Right forelimb (tissue), 1 donor: Measurements from ENCODE around the gene TTC34.
"Not testable (repeated sequence)": the region's sequence is repeated elsewhere in the genome, so short reads cannot be mapped to it uniquely, and the experiment has no call there.

Experiments used
- DNase-seq: peaks from one replicate; pipeline ENCODE4 v3.0.0-alpha.2; 2018

TTC34 gene

GRCh38 chr1:2754597-2754996 lies 46.9 kb downstream of the TTC34 start:
- DNase-seq: not testable (repeated sequence)

GRCh38 chr1:2752503-2752902 lies 49.0 kb downstream of the TTC34 start:
- DNase-seq: peak; percentile 1

- peak; percentile 33 for DNase-seq
These were observed 49.6 kb downstream of the TTC34 start for GRCh38 chr1:2751866-2752265.

- peak; percentile 4 for DNase-seq
These were observed 50.4 kb downstream of the TTC34 start for GRCh38 chr1:2750766-2751730.

GRCh38 chr1:2750041-2750680 lies 51.3 kb downstream of the TTC34 start:
- DNase-seq: peak; percentile 7

- not testable (repeated sequence) for DNase-seq
These were observed 52.9 kb downstream of the TTC34 start for GRCh38 chr1:2748626-2749025.

GRCh38 chr1:2694796-2695195 lies 106.7 kb downstream of the TTC34 start:
- not testable (repeated sequence) for DNase-seq

GRCh38 chr1:2690180-2690579 lies 111.3 kb downstream of the TTC34 start:
- DNase-seq: not testable (repeated sequence)

GRCh38 chr1:2688336-2688665 lies 113.2 kb downstream of the TTC34 start:
- not testable (repeated sequence) for DNase-seq

- peak; percentile 18 for DNase-seq
These were observed 113.7 kb downstream of the TTC34 start for GRCh38 chr1:2687638-2688335.

GRCh38 chr1:2687174-2687591 lies 114.3 kb downstream of the TTC34 start:
- DNase-seq: peak; percentile 27

- not testable (repeated sequence) for DNase-seq
These were observed 115.2 kb downstream of the TTC34 start for GRCh38 chr1:2686091-2686863.

- not testable (repeated sequence) for DNase-seq
These were observed 115.8 kb downstream of the TTC34 start for GRCh38 chr1:2685671-2686070.

GRCh38 chr1:2684878-2685277 lies 116.6 kb downstream of the TTC34 start:
- peak; percentile 22 for DNase-seq

GRCh38 chr1:2684000-2684399 lies 117.5 kb downstream of the TTC34 start:
- peak; percentile 62 for DNase-seq

GRCh38 chr1:2683321-2683741 lies 118.2 kb downstream of the TTC34 start:
- peak; percentile 27 for DNase-seq

GRCh38 chr1:2682879-2683278 lies 118.6 kb downstream of the TTC34 start:
- not testable (repeated sequence) for DNase-seq

- DNase-seq: not testable (repeated sequence)
These were observed 124.8 kb downstream of the TTC34 start for GRCh38 chr1:2676726-2677125.

GRCh38 chr1:2671656-2672055 lies 129.8 kb downstream of the TTC34 start:
- DNase-seq: not testable (repeated sequence)

- not testable (repeated sequence) for DNase-seq
These were observed 141.7 kb downstream of the TTC34 start for GRCh38 chr1:2659806-2660205.

GRCh38 chr1:2657909-2658308 lies 143.6 kb downstream of the TTC34 start:
- not testable (repeated sequence) for DNase-seq

- not testable (repeated sequence) for DNase-seq
These were observed 144.4 kb downstream of the TTC34 start for GRCh38 chr1:2657124-2657523.
